ENCODE measurements around the gene GSTO1.

Gene GSTO1

DNA sequence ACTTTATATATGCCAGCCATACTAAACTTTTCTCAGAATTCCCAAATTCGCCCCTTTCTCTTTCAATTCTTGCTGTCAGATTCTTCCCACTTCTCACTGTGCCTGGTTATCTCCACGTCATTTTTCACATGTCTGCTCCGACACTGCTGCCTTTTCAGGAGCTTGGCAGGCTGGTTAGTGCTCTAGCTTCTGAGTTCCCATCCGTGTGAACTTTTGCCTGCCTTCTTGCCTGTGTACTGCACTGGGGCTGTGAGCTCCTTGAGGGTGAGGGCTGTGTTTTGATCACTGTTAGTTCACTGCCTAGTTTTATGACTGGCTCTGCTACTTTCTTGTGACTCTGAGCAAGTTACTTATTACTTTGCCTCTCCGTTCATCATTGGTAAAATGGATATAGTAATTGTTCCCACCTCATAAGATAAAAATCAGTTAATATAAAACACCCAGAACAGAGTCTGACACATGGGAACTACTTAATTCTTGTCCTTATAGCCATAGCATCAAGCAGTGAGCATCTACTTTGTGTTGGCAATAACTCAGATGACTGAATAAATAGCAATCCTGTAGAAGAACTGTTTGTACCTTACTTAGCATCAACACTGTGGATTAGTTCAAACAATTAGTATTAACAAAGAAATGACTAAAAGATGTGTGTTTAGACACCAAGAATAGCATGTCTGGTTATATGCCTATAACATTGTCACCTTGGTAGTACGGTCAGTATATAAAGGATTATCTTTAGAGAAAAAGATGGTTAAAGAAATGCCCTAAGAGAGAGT, 5.5 kb downstream of the GSTO1 start:
- TF ChIP-seq, protein P1, sequence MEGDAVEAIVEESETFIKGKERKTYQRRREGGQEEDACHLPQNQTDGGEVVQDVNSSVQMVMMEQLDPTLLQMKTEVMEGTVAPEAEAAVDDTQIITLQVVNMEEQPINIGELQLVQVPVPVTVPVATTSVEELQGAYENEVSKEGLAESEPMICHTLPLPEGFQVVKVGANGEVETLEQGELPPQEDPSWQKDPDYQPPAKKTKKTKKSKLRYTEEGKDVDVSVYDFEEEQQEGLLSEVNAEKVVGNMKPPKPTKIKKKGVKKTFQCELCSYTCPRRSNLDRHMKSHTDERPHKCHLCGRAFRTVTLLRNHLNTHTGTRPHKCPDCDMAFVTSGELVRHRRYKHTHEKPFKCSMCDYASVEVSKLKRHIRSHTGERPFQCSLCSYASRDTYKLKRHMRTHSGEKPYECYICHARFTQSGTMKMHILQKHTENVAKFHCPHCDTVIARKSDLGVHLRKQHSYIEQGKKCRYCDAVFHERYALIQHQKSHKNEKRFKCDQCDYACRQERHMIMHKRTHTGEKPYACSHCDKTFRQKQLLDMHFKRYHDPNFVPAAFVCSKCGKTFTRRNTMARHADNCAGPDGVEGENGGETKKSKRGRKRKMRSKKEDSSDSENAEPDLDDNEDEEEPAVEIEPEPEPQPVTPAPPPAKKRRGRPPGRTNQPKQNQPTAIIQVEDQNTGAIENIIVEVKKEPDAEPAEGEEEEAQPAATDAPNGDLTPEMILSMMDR (IDR thresholded peaks at IDR 0.05): no peak

DNA sequence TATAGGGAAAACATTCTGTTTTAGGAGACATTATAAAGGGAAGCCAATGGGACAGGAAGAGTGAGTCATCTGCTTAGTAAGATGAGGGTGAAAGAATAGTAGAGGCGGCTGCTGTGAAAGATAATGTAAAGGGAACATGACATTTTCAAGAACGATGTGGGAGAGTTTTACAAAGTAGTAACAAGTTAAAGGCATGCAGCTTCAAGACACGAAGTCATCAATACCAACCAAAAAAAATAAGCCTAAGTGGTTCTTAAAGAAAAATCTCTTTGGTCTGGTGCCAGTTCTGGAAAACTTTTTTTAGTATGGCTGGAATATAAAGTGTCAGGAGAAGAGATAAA, 6.1 kb downstream of the GSTO1 start:
- TF ChIP-seq, protein P1 (IDR thresholded peaks at IDR 0.05): no peak

DNA sequence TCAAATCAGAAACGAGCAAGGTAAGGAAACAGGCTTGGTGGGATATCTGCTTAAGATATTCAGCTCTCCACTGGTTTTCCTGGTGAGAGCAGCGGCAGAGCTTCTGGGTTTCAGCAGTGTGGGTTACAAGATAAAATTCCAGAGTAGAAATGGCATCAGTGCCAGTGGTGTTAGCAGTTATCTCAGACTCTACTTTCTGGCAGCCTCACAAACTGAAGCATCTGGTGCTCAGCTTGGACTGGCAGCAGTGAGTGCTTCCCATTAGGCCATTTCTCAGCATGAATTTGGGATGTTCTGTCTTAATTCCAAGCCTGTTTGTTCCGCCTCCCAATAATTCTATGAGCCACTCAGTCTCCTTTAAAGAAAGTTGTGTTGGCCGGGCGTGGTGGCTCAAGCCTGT, 7.4 kb downstream of the GSTO1 start:
- TF ChIP-seq, protein P1 (IDR thresholded peaks at IDR 0.05): no peak

DNA sequence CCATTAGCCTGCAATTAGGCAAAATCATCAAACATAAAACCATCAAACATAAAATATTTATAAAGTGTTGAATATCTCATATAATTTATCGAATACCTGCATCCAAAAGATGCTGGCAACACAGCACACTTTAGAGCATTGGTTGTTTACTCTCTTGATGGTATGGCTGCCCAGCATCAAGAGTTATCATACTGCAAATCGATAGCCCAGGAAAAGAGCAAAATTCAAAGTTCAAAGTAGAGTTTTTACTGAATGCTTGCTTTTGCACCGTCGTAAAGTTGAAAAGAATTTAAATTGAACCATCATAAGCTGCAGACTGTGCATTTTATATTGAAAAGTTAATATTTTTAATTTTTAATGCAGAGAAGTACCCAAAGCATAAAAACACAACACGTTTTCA, 10.1 kb downstream of the GSTO1 start:
- TF ChIP-seq, protein P1 (IDR thresholded peaks at IDR 0.05): no peak

GRCh38 chr10:104267721-104268404, 13.2 kb downstream of the GSTO1 start:
- TF ChIP-seq, protein P1 (IDR thresholded peaks at IDR 0.05): no peak

- TF ChIP-seq, protein P1 (IDR thresholded peaks at IDR 0.05): no peak
Observed at GRCh38 chr10:104268405-104268712, 13.7 kb downstream of the GSTO1 start.

- TF ChIP-seq, protein P1 (IDR thresholded peaks at IDR 0.05): no peak
Observed at GRCh38 chr10:104268713-104269645, 14.3 kb downstream of the GSTO1 start, which contains the start of gene GSTO2. Gene GSTO2 (plus strand): TSS chr10:104269184. CDS start chr10:104274916, 5,732 bp downstream.
